HK-2 (cell line): ENCODE measurements around the gene SECTM1.
A peak's percentile ranks its signal among the peaks of the same experiment; 100 is the strongest.
"Not testable (repeated sequence)": the region's sequence is repeated elsewhere in the genome, so short reads cannot be mapped to it uniquely, and the experiment has no call there.

Source experiments
- DNase-seq: peaks from one replicate; pipeline ENCODE4 v3.0.0-alpha.2; 2018; ENCODE audit not compliant: unreplicated experiment

Gene SECTM1

GRCh38 chr17:82369211-82369610 is 35.6 kb upstream of the SECTM1 start:
- DNase-seq: no peak

GRCh38 chr17:82367724-82368524 is 34.4 kb upstream of the SECTM1 start:
- no peak for DNase-seq

- DNase-seq: no peak
Measured at GRCh38 chr17:82366749-82367148, 33.2 kb upstream of the SECTM1 start.

GRCh38 chr17:82365606-82366295 is 32.2 kb upstream of the SECTM1 start:
- DNase-seq: no peak

- DNase-seq: no peak
Measured at GRCh38 chr17:82361885-82362633, 28.5 kb upstream of the SECTM1 start.

- not testable (repeated sequence) for DNase-seq
Measured at GRCh38 chr17:82359451-82360074, 26.0 kb upstream of the SECTM1 start.

- DNase-seq: peak; percentile 72
Measured at GRCh38 chr17:82358465-82359350, 25.1 kb upstream of the SECTM1 start, which contains the start of gene TEX19. TSS of gene TEX19 (plus strand) at chr17:82359247. CDS start at chr17:82362151, 2,904 bp downstream.

- no peak for DNase-seq
Measured at GRCh38 chr17:82357394-82357793, 23.8 kb upstream of the SECTM1 start.

GRCh38 chr17:82356845-82357355 is 23.3 kb upstream of the SECTM1 start:
- no peak for DNase-seq

- DNase-seq: peak; percentile 65
Measured at GRCh38 chr17:82355770-82356427, 22.3 kb upstream of the SECTM1 start.

GRCh38 chr17:82354804-82355308 is 21.3 kb upstream of the SECTM1 start:
- DNase-seq: no peak

GRCh38 chr17:82353484-82353883 is 19.9 kb upstream of the SECTM1 start:
- DNase-seq: no peak

- peak; percentile 86 for DNase-seq
Measured at GRCh38 chr17:82351713-82352488, 18.3 kb upstream of the SECTM1 start.

GRCh38 chr17:82351254-82351712 is 17.7 kb upstream of the SECTM1 start:
- no peak for DNase-seq

GRCh38 chr17:82350182-82351030 is 16.8 kb upstream of the SECTM1 start:
- DNase-seq: no peak

- DNase-seq: no peak
Measured at GRCh38 chr17:82349287-82349701, 15.7 kb upstream of the SECTM1 start.

GRCh38 chr17:82348866-82349265 is 15.3 kb upstream of the SECTM1 start:
- no peak for DNase-seq

GRCh38 chr17:82348434-82348833 is 14.9 kb upstream of the SECTM1 start:
- DNase-seq: no peak
